HepG2 (cell line): ENCODE data around the gene MTA2. TPM values are rescaled to one million over a fixed set of nuclear protein-coding genes. Genes with fewer than 3 reads are reported as not detected.

ENCODE experiments used
- ATF1 ChIP-seq: IDR thresholded peaks from 2 replicates; pipeline ENCODE4 v1.6.1; 2016; ENCODE audit warnings: mild to moderate bottlenecking, control low read depth
- ATF3 ChIP-seq: sonication (generic); formaldehyde crosslinking; IDR thresholded peaks from 2 replicates; pipeline ENCODE4 v1.4.0; 2020; ENCODE audit warnings: missing genetic modification reagents
- FIP1L1 ChIP-seq: fragments of 200-400 bp; formaldehyde crosslinking; IDR thresholded peaks from 2 replicates; pipeline ENCODE4 v1.6.1; 2018; ENCODE audit warnings: low read depth, mild to moderate bottlenecking, low read length, moderate library complexity, borderline replicate concordance; ENCODE audit not compliant: insufficient read depth
- GATAD1 ChIP-seq: IDR thresholded peaks from 2 replicates; pipeline ENCODE4 v1.6.1; 2016; ENCODE audit warnings: missing genetic modification reagents, missing compliant biosample characterization
- HNRNPUL1 ChIP-seq: fragments of 200-400 bp; formaldehyde crosslinking; IDR thresholded peaks from 2 replicates; pipeline ENCODE4 v1.6.1; 2017; ENCODE audit warnings: low read depth, mild to moderate bottlenecking, low read length, moderate library complexity
- KAT7 ChIP-seq: IDR thresholded peaks from 2 replicates; pipeline ENCODE4 v1.6.1; 2018; ENCODE audit warnings: borderline replicate concordance, missing compliant biosample characterization
- MTF2 ChIP-seq: sonication (generic); formaldehyde crosslinking; IDR thresholded peaks from 2 replicates; pipeline ENCODE4 v1.5.0; 2020; ENCODE audit warnings: missing genetic modification reagents, borderline replicate concordance
- PRMT3 ChIP-seq: sonication (generic); formaldehyde crosslinking; IDR thresholded peaks from 2 replicates; pipeline ENCODE4 v1.8.1; 2022; ENCODE audit warnings: low read depth, mild to moderate bottlenecking, moderate library complexity, missing genetic modification reagents, borderline replicate concordance
- RBAK ChIP-seq: sonication (generic); formaldehyde crosslinking; IDR thresholded peaks from 2 replicates; pipeline ENCODE4 v1.5.1; 2020; ENCODE audit warnings: mild to moderate bottlenecking, missing genetic modification reagents
- RFXANK ChIP-seq: IDR thresholded peaks from 2 replicates; pipeline ENCODE4 v1.6.1; 2016
- SAP130 ChIP-seq: IDR thresholded peaks from 2 replicates; pipeline ENCODE4 v1.6.1; 2016; ENCODE audit warnings: low read depth
- ZNF138 ChIP-seq: sonication (generic); formaldehyde crosslinking; IDR thresholded peaks from 2 replicates; pipeline ENCODE4 v1.5.0; 2020; ENCODE audit warnings: mild to moderate bottlenecking, low read depth, missing genetic modification reagents
- ZNF407 ChIP-seq: sonication (generic); formaldehyde crosslinking; IDR thresholded peaks from one replicate; pipeline ENCODE4 v1.5.1; 2020; ENCODE audit warnings: mild to moderate bottlenecking, missing genetic modification reagents; ENCODE audit errors: not compliant biosample characterization
- ZNF672 ChIP-seq: sonication (generic); formaldehyde crosslinking; IDR thresholded peaks from 2 replicates; pipeline ENCODE4 v1.8.1; 2022; ENCODE audit warnings: missing genetic modification reagents
- ZNF784 ChIP-seq: sonication (generic); formaldehyde crosslinking; IDR thresholded peaks from 2 replicates; pipeline ENCODE4 v1.5.1; 2020; ENCODE audit warnings: missing genetic modification reagents, mild to moderate bottlenecking, borderline replicate concordance
- ZNF83 ChIP-seq: sonication (generic); formaldehyde crosslinking; IDR thresholded peaks from 2 replicates; pipeline ENCODE4 v1.4.0; 2020; ENCODE audit warnings: missing genetic modification reagents, mild to moderate bottlenecking, borderline replicate concordance
- ZSCAN20 ChIP-seq: sonication (generic); formaldehyde crosslinking; IDR thresholded peaks from 2 replicates; pipeline ENCODE4 v1.4.0; 2020; ENCODE audit warnings: missing genetic modification reagents, mild to moderate bottlenecking, borderline replicate concordance
- ZSCAN5A ChIP-seq: sonication (generic); formaldehyde crosslinking; IDR thresholded peaks from 2 replicates; pipeline ENCODE4 v1.8.0; 2022; ENCODE audit warnings: mild to moderate bottlenecking, missing genetic modification reagents, borderline replicate concordance
- polyA plus RNA-seq, 8 experiments: library from polyadenylated mRNA; depleted of rRNA in 3 of 8; stranded (reverse) in 7 of 8; unstranded in 1 of 8; fragments of >200 nt; fragmentation: Illumina TruSeq in 4 of 8; extraction: Trizol in 4 of 8; gene quantifications; 2 replicates each; pipeline versions ENCODE4 v1.2.1 to v1.2.3, GENCODE V29; 2011 to 2016; ENCODE audit warnings: low read depth in 4 of 8, missing spikeins in 1 of 8, mixed read lengths in 1 of 8; ENCODE audit not compliant: insufficient read depth in 1 of 8
- total RNA-seq, 5 experiments: library from RNA; depleted of rRNA; stranded (reverse); fragments of >200 nt; fragmentation: Illumina TruSeq; extraction: Trizol; gene quantifications; 2 replicates each; pipeline ENCODE4 v1.2.3, GENCODE V29; 2016; ENCODE audit warnings: low read depth in 1 of 5

The MTA2 gene
- total and polyA plus RNA-seq, 2 of the 13 experiments (the other 11 are each of a cell fraction or from before 2014, with no cell fraction given): 14.0 to 70.0 TPM

- TF ChIP-seq RFXANK (CRISPR knock-in tag): peak; percentile 27; the same call in 1 of the 2 replicates
- TF ChIP-seq PRMT3 (CRISPR knock-in tag): no peak
- TF ChIP-seq HNRNPUL1: no peak
- TF ChIP-seq SAP130: peak; percentile 99
- TF ChIP-seq KAT7: peak; percentile 83
- TF ChIP-seq ATF3 (CRISPR knock-in tag): peak; percentile 83
- no peak for TF ChIP-seq FIP1L1
- TF ChIP-seq ZNF784 (CRISPR knock-in tag): peak; percentile 99
- TF ChIP-seq RBAK (CRISPR knock-in tag): no peak
- TF ChIP-seq MTF2 (CRISPR knock-in tag): no peak
- TF ChIP-seq ZNF83 (CRISPR knock-in tag): peak; percentile 12; the same call in 1 of the 2 replicates
- no peak for TF ChIP-seq ZNF672
- peak; percentile 39; the same call in 1 of the 2 replicates for TF ChIP-seq ZNF138 (CRISPR knock-in tag)
- no peak for TF ChIP-seq ZSCAN5A (CRISPR knock-in tag)
- TF ChIP-seq GATAD1 (CRISPR knock-in tag): peak; percentile 87
- TF ChIP-seq ATF1 (CRISPR knock-in tag): peak; percentile 92
- TF ChIP-seq ZSCAN20 (CRISPR knock-in tag): peak; percentile 73; the same call in 1 of the 2 replicates
- no peak for TF ChIP-seq ZNF407 (CRISPR knock-in tag)
Observed at GRCh38 chr11:62621567-62622470, 20.2 kb upstream of the MTA2 start, which contains the start of gene B3GAT3 (continued).
